HUDEP-2 (cell line): Measurements from ENCODE around the gene SRMS.
A peak's percentile ranks its signal among the peaks of the same experiment; 100 is the strongest.

Experiments used
- DNase-seq, 76 experiments: peaks; one replicate each; lab custom pipeline; 2025; ENCODE audit not compliant: unreplicated experiment in 76 of 76; lab: John Stamatoyannopoulos, UW

Gene SRMS

DNA sequence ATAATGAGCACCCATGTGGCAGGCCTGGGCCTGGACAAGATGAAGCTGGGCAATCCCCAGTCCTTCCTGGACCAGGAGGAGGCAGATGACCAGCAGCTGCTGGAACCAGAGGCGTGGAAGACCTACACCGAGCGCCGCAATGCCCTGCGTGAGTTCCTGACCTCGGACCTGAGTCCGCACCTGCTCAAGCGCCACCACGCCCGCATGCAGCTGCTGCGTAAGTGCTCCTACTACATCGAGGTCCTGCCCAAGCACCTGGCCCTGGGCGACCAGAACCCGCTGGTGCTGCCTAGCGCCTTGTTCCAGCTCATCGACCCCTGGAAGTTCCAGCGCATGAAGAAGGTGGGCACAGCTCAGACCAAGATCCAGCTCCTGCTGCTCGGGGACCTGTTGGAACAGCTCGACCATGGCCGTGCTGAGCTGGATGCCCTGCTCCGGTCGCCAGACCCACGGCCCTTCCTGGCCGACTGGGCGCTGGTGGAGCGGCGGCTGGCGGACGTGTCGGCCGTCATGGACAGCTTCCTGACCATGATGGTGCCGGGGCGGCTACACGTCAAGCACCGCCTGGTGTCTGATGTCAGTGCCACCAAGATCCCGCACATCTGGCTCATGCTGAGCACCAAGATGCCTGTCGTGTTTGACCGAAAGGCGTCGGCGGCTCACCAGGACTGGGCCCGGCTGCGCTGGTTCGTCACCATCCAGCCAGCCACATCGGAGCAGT, 8.3 kb upstream of the SRMS start:
- DNase-seq: no peak

- no peak for DNase-seq
Measured at GRCh38 chr20:63554361-63555278, 7.1 kb upstream of the SRMS start.

DNA sequence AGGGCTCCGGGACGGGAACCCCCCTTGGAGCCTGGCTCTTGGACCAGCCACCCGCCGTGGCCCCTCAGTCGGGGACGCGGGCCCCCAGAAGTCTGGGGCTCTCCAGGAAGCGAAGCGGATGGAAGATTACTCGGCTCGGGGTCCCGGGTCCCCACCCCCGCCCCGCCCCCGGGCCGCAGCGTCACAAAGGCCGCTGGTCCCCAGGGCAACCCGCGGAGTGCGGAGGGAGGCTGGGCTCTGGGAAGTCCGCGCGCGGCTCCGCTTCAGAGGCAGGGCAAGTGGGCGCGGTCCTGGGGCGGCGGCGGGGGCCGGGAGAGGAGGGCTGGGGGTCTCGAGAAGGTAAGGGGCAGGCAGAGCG, 6.4 kb upstream of the SRMS start, which contains the start of gene FNDC11:
Gene FNDC11, plus strand, starts transcription at position 227 of the 358 bp plus-strand sequence. CDS start 1,505 bp downstream, outside the sequence.
- DNase-seq: peak in 5 of 76 experiments; percentile 8 to 21 (median 13)

GRCh38 chr20:63553251-63553932, 5.8 kb upstream of the SRMS start:
- peak in 73 of 76 experiments; percentile 30 to 99 (median 84) for DNase-seq

DNA sequence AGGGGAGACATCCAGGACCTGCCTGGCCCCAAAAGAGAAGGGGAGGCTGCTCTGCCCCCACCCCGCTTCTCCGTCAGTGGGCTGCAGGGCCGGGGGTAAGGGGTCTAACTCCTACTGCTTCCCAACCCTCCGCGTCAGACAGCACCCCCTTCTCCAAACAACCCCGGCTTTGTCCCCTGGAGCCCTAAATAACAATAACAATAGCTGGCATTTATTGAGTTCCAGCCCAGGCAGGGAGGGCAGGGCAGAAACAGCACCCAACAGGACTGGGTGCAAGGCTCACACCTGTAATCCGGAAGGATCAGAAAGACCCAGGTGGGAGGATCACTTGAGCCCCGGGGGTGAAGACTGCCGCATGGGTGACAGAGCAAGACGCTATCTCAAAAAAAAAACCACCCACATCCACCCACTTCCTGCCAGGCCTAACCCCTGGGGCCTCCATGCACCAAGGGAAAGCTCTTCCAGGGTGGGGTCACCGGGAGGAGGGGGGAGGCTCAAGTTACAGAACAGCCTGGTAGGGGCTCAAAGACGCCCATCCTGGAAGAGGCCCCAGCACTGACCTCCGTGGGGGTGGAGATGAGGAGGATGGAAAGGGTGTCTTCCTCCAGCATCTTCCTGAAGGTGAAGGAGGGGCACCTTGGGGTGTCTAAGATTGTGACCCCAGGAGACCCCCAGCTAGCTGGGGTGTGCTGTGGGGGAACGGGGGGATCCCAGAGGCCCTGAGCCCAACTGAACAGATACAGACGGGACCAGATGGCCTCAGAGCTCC, 5.1 kb upstream of the SRMS start:
- peak in 44 of 76 experiments; percentile 7 to 73 (median 40) for DNase-seq

GRCh38 chr20:63551068-63551467, 3.5 kb upstream of the SRMS start:
- no peak for DNase-seq

GRCh38 chr20:63549679-63550282, 2.2 kb upstream of the SRMS start:
- no peak for DNase-seq

- no peak for DNase-seq
Measured at GRCh38 chr20:63549019-63549418, 1.5 kb upstream of the SRMS start.

DNA sequence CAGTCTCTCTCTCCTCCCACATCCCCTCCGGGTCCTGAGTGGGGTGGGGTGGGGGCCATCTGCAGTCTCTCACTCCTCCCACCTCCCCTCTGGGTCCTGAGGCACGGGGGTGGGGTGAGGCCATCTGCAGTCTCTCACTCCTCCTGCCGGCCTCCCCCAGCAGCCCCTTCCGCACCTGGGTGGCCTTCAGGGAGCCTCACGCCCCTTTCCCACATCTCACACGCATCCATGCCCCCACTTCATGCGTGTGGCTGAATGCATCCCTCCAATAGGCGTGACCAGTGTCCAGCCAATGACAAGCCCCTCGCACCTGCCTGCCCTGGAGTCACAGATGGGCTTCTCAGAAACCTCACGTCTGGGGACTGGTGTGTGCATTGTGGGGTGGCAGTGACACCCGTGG, 993 bp upstream of the SRMS start:
- no peak for DNase-seq

GRCh38 chr20:63546956-63547724, 409 bp downstream of the SRMS start:
- no peak for DNase-seq

- no peak for DNase-seq
Measured at GRCh38 chr20:63546256-63546955, 1.1 kb downstream of the SRMS start.

GRCh38 chr20:63545814-63546213, 1.7 kb downstream of the SRMS start:
- DNase-seq: no peak

- DNase-seq: no peak
Measured at GRCh38 chr20:63544958-63545516, 2.5 kb downstream of the SRMS start.

DNA sequence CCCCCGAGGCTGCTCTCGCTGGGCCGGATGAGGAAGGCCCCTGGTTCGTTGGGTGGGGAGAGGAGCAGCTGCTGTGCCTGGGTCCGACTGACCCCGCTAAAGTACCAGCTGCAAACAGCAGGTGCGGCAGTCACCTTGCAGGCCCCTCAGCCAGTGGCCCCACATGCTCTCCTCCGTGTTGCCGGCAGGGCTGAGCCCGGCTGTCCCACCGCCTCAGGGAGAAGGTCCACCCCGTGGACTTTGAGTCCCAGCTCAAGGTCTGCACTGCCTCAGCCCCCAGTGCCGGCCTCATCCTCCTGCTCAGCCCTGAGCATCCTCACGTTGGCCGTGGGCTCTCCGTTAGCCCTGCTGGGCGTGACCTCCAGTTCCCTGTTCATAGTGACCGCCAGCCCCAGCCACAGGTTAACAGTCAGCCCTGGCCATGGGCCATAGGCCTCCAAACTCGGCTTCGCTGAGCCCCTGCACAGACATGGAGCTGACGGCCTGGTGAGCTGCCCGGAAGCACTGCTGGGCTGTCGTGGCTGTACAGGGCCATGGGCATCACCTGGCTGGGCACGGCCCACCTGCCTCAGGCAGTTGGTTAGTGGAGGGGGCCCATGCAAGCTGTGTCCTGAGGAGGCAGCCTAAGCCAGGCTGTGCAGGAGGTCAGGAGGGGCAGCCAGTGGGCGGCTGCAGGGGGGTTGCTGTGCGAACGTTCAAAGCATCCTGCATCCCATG, 3.1 kb downstream of the SRMS start:
- no peak for DNase-seq

- DNase-seq: no peak
Measured at GRCh38 chr20:63543733-63544132, 3.8 kb downstream of the SRMS start.

- no peak for DNase-seq
Measured at GRCh38 chr20:63543131-63543530, 4.4 kb downstream of the SRMS start.

DNA sequence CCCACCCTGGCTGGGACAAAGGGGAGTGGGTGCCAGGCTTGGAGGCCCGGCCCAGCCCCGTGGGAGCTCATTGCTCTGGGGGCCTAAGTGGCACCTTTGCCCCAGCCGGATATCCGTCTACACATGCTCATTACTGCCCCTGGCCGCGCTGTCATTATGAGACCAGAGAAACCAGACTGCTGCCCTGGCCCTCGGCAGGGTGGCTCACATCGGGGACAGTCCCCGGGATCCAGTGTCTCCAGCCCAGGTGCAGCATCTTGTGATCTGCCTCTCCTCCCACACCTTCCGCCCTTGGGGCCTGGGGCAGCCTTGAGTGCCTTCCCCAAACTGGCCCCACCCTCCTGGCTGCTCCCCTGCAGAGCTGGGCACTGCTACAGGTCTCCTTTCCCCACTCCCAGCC, 4.9 kb downstream of the SRMS start:
- DNase-seq: no peak
